Mucosa of descending colon (tissue), 3 donors: Measurements from ENCODE around the gene SNRPD1. TPM values are rescaled to one million over a fixed set of nuclear protein-coding genes. Genes with fewer than 3 reads are reported as not detected.

Experiments used
- ATAC-seq: fragments of 200-7000 bp; cut with Tn5 transposase; one replicate; pipeline ENCODE4 v1.9.1; 2020; ENCODE audit warnings: mild to moderate bottlenecking, moderate library complexity
- DNase-seq, 3 donors: peaks; one replicate each; pipeline ENCODE4 v3.0.0-alpha.2; 2020
- H3K36me3 ChIP-seq: fragments of 200-600 bp; one replicate; pipeline ENCODE4 v1.8.0; 2021; ENCODE audit warnings: low read depth, mild to moderate bottlenecking
- H3K4me1 ChIP-seq: fragments of 200-600 bp; one replicate; pipeline ENCODE4 v1.8.0; 2021; ENCODE audit warnings: low read depth, mild to moderate bottlenecking
- H3K4me3 ChIP-seq: fragments of 200-600 bp; one replicate; pipeline ENCODE4 v1.8.0; 2021; ENCODE audit warnings: mild to moderate bottlenecking
- H3K9me3 ChIP-seq: fragments of 200-600 bp; one replicate; pipeline ENCODE4 v1.8.0; 2021; ENCODE audit warnings: mild to moderate bottlenecking
- intact Hi-C, 2 donors: fragments of 100-400 bp; cut with DNase I in 1 of 2; cut with micrococcal nuclease in 1 of 2; formaldehyde crosslinking; loops; one replicate each; pipeline versions ENCODE4 v1.11.0 to v1.11.1; 2022; cut with DNase I, micrococcal nuclease
- microRNA-seq: library from miRNA; unstranded; fragments of <30 nt; microRNA quantifications from one replicate; pipeline ENCODE4, GENCODE V29; 2019
- total RNA-seq, 3 donors: library from RNA; stranded (reverse); fragmentation: NEBNext Ultra II Directional in 2 of 3; extraction: Animal tissue kit (Norgen Biotek cat#: 25700) in 2 of 3; gene quantifications; one replicate each; pipeline versions ENCODE4 v1.2.1 to v1.2.4, GENCODE V29; 2021 to 2023
- TF ChIP-seq, protein P1 (sequence below): fragments of 200-600 bp; IDR thresholded peaks from one replicate; pipeline ENCODE4 v1.8.0; 2022; ENCODE audit warnings: antibody characterized with exemption, mild to moderate bottlenecking
- donor health status: DM: no; HTN: no; CAD: no; lungs with moderate emphysema.
- donor health status: DM: no; HTN: no; CAD: no.
- donor health status: DM: no; HTN: yes; CAD: no.

Gene SNRPD1
- total RNA-seq, 3 donors from 2014 or later = 29.5 to 42.2 (median 32.2) TPM

GRCh38 chr18:21680161-21680560 lies 68.0 kb downstream of the SNRPD1 start:
- TF ChIP-seq, protein P1, sequence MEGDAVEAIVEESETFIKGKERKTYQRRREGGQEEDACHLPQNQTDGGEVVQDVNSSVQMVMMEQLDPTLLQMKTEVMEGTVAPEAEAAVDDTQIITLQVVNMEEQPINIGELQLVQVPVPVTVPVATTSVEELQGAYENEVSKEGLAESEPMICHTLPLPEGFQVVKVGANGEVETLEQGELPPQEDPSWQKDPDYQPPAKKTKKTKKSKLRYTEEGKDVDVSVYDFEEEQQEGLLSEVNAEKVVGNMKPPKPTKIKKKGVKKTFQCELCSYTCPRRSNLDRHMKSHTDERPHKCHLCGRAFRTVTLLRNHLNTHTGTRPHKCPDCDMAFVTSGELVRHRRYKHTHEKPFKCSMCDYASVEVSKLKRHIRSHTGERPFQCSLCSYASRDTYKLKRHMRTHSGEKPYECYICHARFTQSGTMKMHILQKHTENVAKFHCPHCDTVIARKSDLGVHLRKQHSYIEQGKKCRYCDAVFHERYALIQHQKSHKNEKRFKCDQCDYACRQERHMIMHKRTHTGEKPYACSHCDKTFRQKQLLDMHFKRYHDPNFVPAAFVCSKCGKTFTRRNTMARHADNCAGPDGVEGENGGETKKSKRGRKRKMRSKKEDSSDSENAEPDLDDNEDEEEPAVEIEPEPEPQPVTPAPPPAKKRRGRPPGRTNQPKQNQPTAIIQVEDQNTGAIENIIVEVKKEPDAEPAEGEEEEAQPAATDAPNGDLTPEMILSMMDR = no peak
- Histone ChIP-seq H3K36me3 (no peaks in the 10 kb centered on the region), H3K4me3 (no peak overlapping the region), H3K4me1 (peaks cover 31% of the 10 kb centered on the region), H3K9me3 (no peaks in the 10 kb centered on the region)
- DNase-seq = no peak
- peak; percentile 72 for ATAC-seq
- intact Hi-C loops = loop anchor here in 1 of 2 donors (10.0 kb wide), 1 partner anchor 55 kb away; no protein-coding TSS in a partner anchor

GRCh38 chr18:21682371-21683051 lies 70.4 kb downstream of the SNRPD1 start:
- Histone ChIP-seq H3K4me1 (peaks cover 41% of the 10 kb centered on the region), H3K36me3 (no peaks in the 10 kb centered on the region), H3K9me3 (no peaks in the 10 kb centered on the region), H3K4me3 (no peak overlapping the region)
- peak in 1 of 3 donors; percentile 64 for DNase-seq
- ATAC-seq = peak; percentile 70
- intact Hi-C loops = loop anchor here in 1 of 2 donors (10.0 kb wide), 1 partner anchor 52 kb away; no protein-coding TSS in a partner anchor
- TF ChIP-seq, protein P1 = no peak

Small RNA genes lying within 50 kb of the gene (microRNA-seq; reads per million reads assigned to microRNA genes)
- gene MIR320C1 = 2.3 reads per million, percentile 5 among the genes with 10 or more reads in this experiment

Other genes starting within 250 kb of the SNRPD1 start
- gene ESCO1, start 11.6 kb upstream of the SNRPD1 start, total RNA-seq = 10 to 100 TPM; 14.8 to 18.0 (median 15.8) TPM
- gene ABHD3, start 92.5 kb downstream of the SNRPD1 start, total RNA-seq = 100 to 1,000 TPM in 2 of 3 donors, 10 to 100 TPM in 1; 82.7 to 160 (median 150) TPM
- 10 to 100 TPM; 29.0 to 45.1 (median 33.1) TPM for gene MIB1, start 128.5 kb downstream of the SNRPD1 start, total RNA-seq